Heart left ventricle (tissue), 16 donors: ENCODE data around the gene MPRIP. TPM values are rescaled to one million over a fixed set of nuclear protein-coding genes. Genes with fewer than 3 reads are reported as not detected.

ENCODE experiments used
- ATAC-seq, 4 donors: fragments of 200-7000 bp; cut with Tn5 transposase; one replicate each; pipeline ENCODE4 v1.9.1; 2020 to 2022; ENCODE audit warnings: moderate library complexity in 4 of 4, mild to moderate bottlenecking in 3 of 4, moderate number of reproducible peaks in 1 of 4
- DNase-seq, 5 donors: peaks; one replicate each; pipeline ENCODE4 v3.0.0-alpha.2; 2020
- H3K27ac ChIP-seq, 12 donors: fragments of 200-600 bp; sonication (generic) in 4 of 12; one replicate each; pipeline versions ENCODE4 v1.5.0 to v1.8.0; 2016 to 2022; ENCODE audit warnings: mild to moderate bottlenecking in 2 of 12
- H3K27me3 ChIP-seq, 9 donors: fragments of 200-600 bp; sonication (generic) in 2 of 9; one replicate each; pipeline versions ENCODE4 v1.5.1 to v1.8.0; 2016 to 2022; ENCODE audit warnings: mild to moderate bottlenecking in 3 of 9
- H3K36me3 ChIP-seq, 9 donors: fragments of 200-600 bp; sonication (generic) in 2 of 9; one replicate each; pipeline versions ENCODE4 v1.5.0 to v1.8.0; 2018 to 2022; ENCODE audit warnings: mild to moderate bottlenecking in 2 of 9
- H3K4me1 ChIP-seq, 12 donors: fragments of 200-600 bp; sonication (generic) in 4 of 12; one replicate each; pipeline versions ENCODE4 v1.5.0 to v1.8.0; 2016 to 2022; ENCODE audit warnings: mild to moderate bottlenecking in 3 of 12
- H3K4me3 ChIP-seq, 12 donors: fragments of 200-600 bp; sonication (generic) in 4 of 12; one replicate each; pipeline versions ENCODE4 v1.5.0 to v1.8.0; 2017 to 2022; ENCODE audit warnings: mild to moderate bottlenecking in 9 of 12, moderate library complexity in 4 of 12
- H3K9me3 ChIP-seq, 12 donors: fragments of 200-600 bp; sonication (generic) in 4 of 12; one replicate each; pipeline versions ENCODE4 v1.5.0 to v1.8.0; 2016 to 2022; ENCODE audit warnings: mild to moderate bottlenecking in 1 of 12
- CTCF ChIP-seq, 12 donors: fragments of 200-600 bp; sonication (generic) in 4 of 12; IDR thresholded peaks; one replicate each; pipeline versions ENCODE4 v1.5.0 to v1.8.0; 2018 to 2022; ENCODE audit warnings: antibody characterized with exemption in 12 of 12, mild to moderate bottlenecking in 5 of 12
- POLR2A ChIP-seq, 2 donors: fragments of 450-650 bp; IDR thresholded peaks; one replicate each; pipeline ENCODE4 v1.6.1; 2017; ENCODE audit warnings: antibody characterized with exemption in 2 of 2, mild to moderate bottlenecking in 2 of 2, moderate library complexity in 2 of 2
- WGBS, 4 donors: extraction: QIAGEN DNeasy Blood & Tissue Kit in 2 of 4; methylation state at CpG; one replicate each; pipeline versions ENCODE4 v1.1.5 to v1.1.7; 2013 to 2018; 5-methylcytosine and 5-hydroxymethylcytosine counted together
- intact Hi-C, 10 donors: fragments of 100-400 bp; cut with DNase I; formaldehyde crosslinking; loops; one replicate each; pipeline versions ENCODE4 v1.11.1 to v1.14.2; 2022
- polyA plus RNA-seq, 2 donors: library from polyadenylated mRNA; stranded (reverse); fragments of 200-250 nt; gene quantifications; one replicate each; pipeline ENCODE4 v1.2.3, GENCODE V29; 2013
- total RNA-seq, 9 donors: library from RNA; depleted of rRNA in 2 of 9; stranded (reverse); fragments of >200 nt in 2 of 9; fragmentation: NEBNext Ultra II Directional in 3 of 9; extraction: Animal tissue kit (Norgen Biotek cat#: 25700) in 3 of 9; gene quantifications; one replicate each; pipeline versions ENCODE4 v1.1.0 to v1.2.4, GENCODE V29; 2016 to 2023
- donor health status: ischemic (EF 13 %, LVEDD 7.1; RV severe dilation, severe dysfunction).
- donor health status: healthy with polysubstance abuse.
- donor health status: DM: no; HTN: yes; CAD: no.
- donor health status: DM: no; HTN: no; CAD: no.
- donor health status: ischemic (EF 25% LVEDD 6.9; RV normal size, moderate dysfunction).
- donor health status: ischemic (EF 25% LVEDD 5.7; RV mildly dilated, moderate dysfunction).
- donor health status: healthy.
- donor health status: DM: yes; HTN: yes; CAD: no.
- donor health status: ischemic (EF 35%, LVEDD 5.7; RV mildly dilated, moderate dysfunction).
- donor health status: nonischemic (EF 11% LVEDD 7.7; RV severe dilation, severe dysfunction).
- donor health status: DM: yes; HTN: yes; CAD: no.
- donor health status: PGD.
- donor health status: ischemic (EF 29% LVEDD 5.4; RV normal size, mild dysfunction).
- donor health status: nonischemic (EF 23%, LVEDD 6.1; RV moderate dilation, normal function).

MPRIP gene
- total and polyA plus RNA-seq, 11 donors, result 131 to 686 (median 343) TPM

- H3K9me3 ChIP-seq, result no peaks in the 10 kb centered on the region
- DNase-seq (no peak), ATAC-seq (no peak)
- TF ChIP-seq POLR2A (IDR thresholded peaks at IDR 0.05) (no peak), CTCF (IDR thresholded peaks at IDR 0.05) (no peak)
- 87 to 92% (median 88%) methylated on average over 6 to 7 of the region's 7 CpGs for WGBS, 4 donors
- H3K27ac ChIP-seq, result peak overlapping the region in 11 of 12 donors; percentile 56 to 83 (median 69)
- no peaks in the 10 kb centered on the region for H3K36me3 ChIP-seq
- no peak overlapping the region for H3K4me3 ChIP-seq
- H3K27me3 ChIP-seq, result no peaks in the 10 kb centered on the region
- H3K4me1 ChIP-seq, result peaks cover 38 to 100% (median 94%) of the 10 kb centered on the region in 12 donors
- intact Hi-C loops, result loop anchor here in 4 of 10 donors (5.0 to 10.0 kb wide), 2 partner anchors 59 to 101 kb away; no protein-coding TSS in a partner anchor
Observed at GRCh38 chr17:17105976-17106375, 63.7 kb downstream of the MPRIP start.

GRCh38 chr17:17106756-17107155 is 64.5 kb downstream of the MPRIP start:
- peak overlapping the region in 11 of 12 donors; percentile 56 to 83 (median 69) for H3K27ac ChIP-seq
- ATAC-seq (peak in 1 of 4 donors; percentile 28), DNase-seq (peak in 1 of 5 donors; percentile 50)
- H3K9me3 ChIP-seq, result no peaks in the 10 kb centered on the region
- no peaks in the 10 kb centered on the region for H3K27me3 ChIP-seq
- TF ChIP-seq POLR2A (IDR thresholded peaks at IDR 0.05) (no peak), CTCF (IDR thresholded peaks at IDR 0.05) (no peak)
- H3K4me1 ChIP-seq, result peaks cover 34 to 100% (median 92%) of the 10 kb centered on the region in 12 donors
- WGBS, 4 donors, result 15 to 27% (median 19%) methylated on average over 3 of the region's 3 CpGs
- no peak overlapping the region for H3K4me3 ChIP-seq
- no peaks in the 10 kb centered on the region for H3K36me3 ChIP-seq
- intact Hi-C loops, result loop anchor here in 4 of 10 donors (5.0 to 10.0 kb wide), 2 partner anchors 59 to 102 kb away; no protein-coding TSS in a partner anchor

GRCh38 chr17:17107281-17107680 is 65.0 kb downstream of the MPRIP start:
- no peak for TF ChIP-seq CTCF (IDR thresholded peaks at IDR 0.05)
- no peak for TF ChIP-seq POLR2A (IDR thresholded peaks at IDR 0.05)
- H3K27me3 ChIP-seq, result no peaks in the 10 kb centered on the region
- peaks cover 34 to 100% (median 92%) of the 10 kb centered on the region in 12 donors for H3K4me1 ChIP-seq
- DNase-seq, result peak in 1 of 5 donors; percentile 28
- no peak for ATAC-seq
- WGBS, 4 donors, result 54 to 68% (median 64%) methylated on average over 4 of the region's 4 CpGs
- peak overlapping the region in 11 of 12 donors; percentile 56 to 83 (median 69) for H3K27ac ChIP-seq
- H3K9me3 ChIP-seq, result no peaks in the 10 kb centered on the region
- no peak overlapping the region for H3K4me3 ChIP-seq
- no peaks in the 10 kb centered on the region for H3K36me3 ChIP-seq
- intact Hi-C loops, result loop anchor here in 4 of 10 donors (5.0 to 10.0 kb wide), 2 partner anchors 60 to 102 kb away; no protein-coding TSS in a partner anchor

GRCh38 chr17:17107891-17108431 is 65.7 kb downstream of the MPRIP start:
- H3K4me1 ChIP-seq, result peaks cover 34 to 100% (median 92%) of the 10 kb centered on the region in 12 donors
- TF ChIP-seq CTCF (IDR thresholded peaks at IDR 0.05), result no peak
- TF ChIP-seq POLR2A (IDR thresholded peaks at IDR 0.05), result no peak
- H3K27me3 ChIP-seq, result no peaks in the 10 kb centered on the region
- WGBS, 4 donors, result 45 to 62% (median 48%) methylated on average over 7 of the region's 7 CpGs
- peak overlapping the region in 11 of 12 donors; percentile 56 to 83 (median 69) for H3K27ac ChIP-seq
- H3K9me3 ChIP-seq, result no peaks in the 10 kb centered on the region
- no peaks in the 10 kb centered on the region for H3K36me3 ChIP-seq
- DNase-seq (no peak), ATAC-seq (peak in 3 of 4 donors; percentile 23 to 27 (median 25))
- intact Hi-C loops, result loop anchor here in 4 of 10 donors (5.0 to 10.0 kb wide), 2 partner anchors 61 to 103 kb away; no protein-coding TSS in a partner anchor
- no peak overlapping the region for H3K4me3 ChIP-seq
